ENCODE data around the gene AR.

Gene AR

GRCh38 chrX:67536564-67536963 lies 7.3 kb upstream of the AR start:
- Histone ChIP-seq H3K9me3 (ENCODE audit: insufficient read depth, low read length) (no peaks in the 10 kb centered on the region), H3K9ac (ENCODE audit: low read length) (no peak overlapping the region), H4K20me1 (ENCODE audit: low read depth, low read length) (no peaks in the 10 kb centered on the region), H3K36me3 (ENCODE audit: low read length) (no peaks in the 10 kb centered on the region), H3K9me2 (replicated peaks; ENCODE audit: insufficient read depth, low read length) (no peaks in the 10 kb centered on the region), H3K27ac (ENCODE audit: low read depth, low read length) (no peak overlapping the region), H3K27me3 (ENCODE audit: low read length) (no peaks in the 10 kb centered on the region), H2AFZ (ENCODE audit: low read depth, low read length, severe bottlenecking) (no peak overlapping the region), H3K4me2 (ENCODE audit: low read depth, low read length, poor library complexity, severe bottlenecking) (no peak overlapping the region), H3K79me2 (ENCODE audit: insufficient read depth, low read length) (no peaks in the 10 kb centered on the region), H3F3A (ENCODE audit: insufficient read depth) (no peaks in the 10 kb centered on the region), H3K4me3 (ENCODE audit: insufficient read depth, low read length, poor library complexity, severe bottlenecking) (no peak overlapping the region)
- no peak for TF ChIP-seq EZH2phosphoT487 (conservative IDR thresholded peaks at IDR 0.05; ENCODE audit: low read length)
- TF ChIP-seq, protein P1, sequence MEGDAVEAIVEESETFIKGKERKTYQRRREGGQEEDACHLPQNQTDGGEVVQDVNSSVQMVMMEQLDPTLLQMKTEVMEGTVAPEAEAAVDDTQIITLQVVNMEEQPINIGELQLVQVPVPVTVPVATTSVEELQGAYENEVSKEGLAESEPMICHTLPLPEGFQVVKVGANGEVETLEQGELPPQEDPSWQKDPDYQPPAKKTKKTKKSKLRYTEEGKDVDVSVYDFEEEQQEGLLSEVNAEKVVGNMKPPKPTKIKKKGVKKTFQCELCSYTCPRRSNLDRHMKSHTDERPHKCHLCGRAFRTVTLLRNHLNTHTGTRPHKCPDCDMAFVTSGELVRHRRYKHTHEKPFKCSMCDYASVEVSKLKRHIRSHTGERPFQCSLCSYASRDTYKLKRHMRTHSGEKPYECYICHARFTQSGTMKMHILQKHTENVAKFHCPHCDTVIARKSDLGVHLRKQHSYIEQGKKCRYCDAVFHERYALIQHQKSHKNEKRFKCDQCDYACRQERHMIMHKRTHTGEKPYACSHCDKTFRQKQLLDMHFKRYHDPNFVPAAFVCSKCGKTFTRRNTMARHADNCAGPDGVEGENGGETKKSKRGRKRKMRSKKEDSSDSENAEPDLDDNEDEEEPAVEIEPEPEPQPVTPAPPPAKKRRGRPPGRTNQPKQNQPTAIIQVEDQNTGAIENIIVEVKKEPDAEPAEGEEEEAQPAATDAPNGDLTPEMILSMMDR (IDR thresholded peaks at IDR 0.05; ENCODE audit: insufficient read depth, low read length, poor library complexity, severe bottlenecking) = no peak

GRCh38 chrX:67538383-67538782 lies 5.4 kb upstream of the AR start:
- Histone ChIP-seq H4K20me1 (ENCODE audit: low read depth, low read length) (no peaks in the 10 kb centered on the region), H2AFZ (ENCODE audit: low read depth, low read length, severe bottlenecking) (no peak overlapping the region), H3K27me3 (ENCODE audit: low read length) (no peaks in the 10 kb centered on the region), H3K4me3 (ENCODE audit: insufficient read depth, low read length, poor library complexity, severe bottlenecking) (no peak overlapping the region), H3F3A (ENCODE audit: insufficient read depth) (no peaks in the 10 kb centered on the region), H3K9me2 (replicated peaks; ENCODE audit: insufficient read depth, low read length) (no peaks in the 10 kb centered on the region), H3K9ac (ENCODE audit: low read length) (no peak overlapping the region), H3K9me3 (ENCODE audit: insufficient read depth, low read length) (no peaks in the 10 kb centered on the region), H3K36me3 (ENCODE audit: low read length) (no peaks in the 10 kb centered on the region), H3K4me2 (ENCODE audit: low read depth, low read length, poor library complexity, severe bottlenecking) (no peak overlapping the region), H3K79me2 (ENCODE audit: insufficient read depth, low read length) (no peaks in the 10 kb centered on the region), H3K27ac (ENCODE audit: low read depth, low read length) (no peak overlapping the region)
- TF ChIP-seq, protein P1 (IDR thresholded peaks at IDR 0.05; ENCODE audit: insufficient read depth, low read length, poor library complexity, severe bottlenecking) = no peak
- no peak for TF ChIP-seq EZH2phosphoT487 (conservative IDR thresholded peaks at IDR 0.05; ENCODE audit: low read length)

DNA sequence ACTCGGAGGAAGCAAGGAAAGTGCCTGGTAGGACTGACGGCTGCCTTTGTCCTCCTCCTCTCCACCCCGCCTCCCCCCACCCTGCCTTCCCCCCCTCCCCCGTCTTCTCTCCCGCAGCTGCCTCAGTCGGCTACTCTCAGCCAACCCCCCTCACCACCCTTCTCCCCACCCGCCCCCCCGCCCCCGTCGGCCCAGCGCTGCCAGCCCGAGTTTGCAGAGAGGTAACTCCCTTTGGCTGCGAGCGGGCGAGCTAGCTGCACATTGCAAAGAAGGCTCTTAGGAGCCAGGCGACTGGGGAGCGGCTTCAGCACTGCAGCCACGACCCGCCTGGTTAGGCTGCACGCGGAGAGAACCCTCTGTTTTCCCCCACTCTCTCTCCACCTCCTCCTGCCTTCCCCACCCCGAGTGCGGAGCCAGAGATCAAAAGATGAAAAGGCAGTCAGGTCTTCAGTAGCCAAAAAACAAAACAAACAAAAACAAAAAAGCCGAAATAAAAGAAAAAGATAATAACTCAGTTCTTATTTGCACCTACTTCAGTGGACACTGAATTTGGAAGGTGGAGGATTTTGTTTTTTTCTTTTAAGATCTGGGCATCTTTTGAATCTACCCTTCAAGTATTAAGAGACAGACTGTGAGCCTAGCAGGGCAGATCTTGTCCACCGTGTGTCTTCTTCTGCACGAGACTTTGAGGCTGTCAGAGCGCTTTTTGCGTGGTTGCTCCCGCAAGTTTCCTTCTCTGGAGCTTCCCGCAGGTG lies 637 bp downstream of the AR start:
- Histone ChIP-seq H3K9me2 (replicated peaks; ENCODE audit: insufficient read depth, low read length) (no peaks in the 10 kb centered on the region), H4K20me1 (ENCODE audit: low read depth, low read length) (no peaks in the 10 kb centered on the region), H3K4me2 (ENCODE audit: low read depth, low read length, poor library complexity, severe bottlenecking) (no peak overlapping the region), H3K4me3 (ENCODE audit: insufficient read depth, low read length, poor library complexity, severe bottlenecking) (no peak overlapping the region), H3K36me3 (ENCODE audit: low read length) (no peaks in the 10 kb centered on the region), H3K9ac (ENCODE audit: low read length) (no peak overlapping the region), H2AFZ (ENCODE audit: low read depth, low read length, severe bottlenecking) (no peak overlapping the region), H3K79me2 (ENCODE audit: insufficient read depth, low read length) (no peaks in the 10 kb centered on the region), H3K27ac (ENCODE audit: low read depth, low read length) (no peak overlapping the region), H3K27me3 (ENCODE audit: low read length) (no peaks in the 10 kb centered on the region), H3F3A (ENCODE audit: insufficient read depth) (no peaks in the 10 kb centered on the region), H3K9me3 (ENCODE audit: insufficient read depth, low read length) (no peaks in the 10 kb centered on the region)
- TF ChIP-seq, protein P1 (IDR thresholded peaks at IDR 0.05; ENCODE audit: insufficient read depth, low read length, poor library complexity, severe bottlenecking) = no peak
- TF ChIP-seq EZH2phosphoT487 (conservative IDR thresholded peaks at IDR 0.05; ENCODE audit: low read length) = no peak

All from SU-DHL-6 (cell line).